SK-N-SH treated with all-trans-retinoic acid at 6 μM for 48 hours (cell line): ENCODE results near the gene FAM20A.

Experiments used
- ATAC-seq: fragments of 200-7000 bp; cut with Tn5 transposase; 3 replicates; pipeline ENCODE4 v1.9.1; 2020; ENCODE audit warnings: mild to moderate bottlenecking, moderate library complexity
- ARNTL ChIP-seq: fragments of 450-650 bp; formaldehyde crosslinking; IDR thresholded peaks from 2 replicates; pipeline ENCODE4 v1.5.0; 2020; ENCODE audit warnings: low read depth, mild to moderate bottlenecking, moderate library complexity, borderline replicate concordance
- BACH2 ChIP-seq: fragments of 250-450 bp; sonication (Bioruptor Pico); IDR thresholded peaks from 2 replicates; pipeline ENCODE4 v1.9.0; 2021; ENCODE audit warnings: mild to moderate bottlenecking, borderline replicate concordance
- CREB5 ChIP-seq: fragments of 250-450 bp; sonication (Bioruptor Pico); IDR thresholded peaks from 2 replicates; pipeline ENCODE4 v1.5.1; 2020; ENCODE audit warnings: low read depth, mild to moderate bottlenecking, moderate library complexity
- CSDC2 ChIP-seq: fragments of 250-450 bp; sonication (Bioruptor Pico); IDR thresholded peaks from 2 replicates; pipeline ENCODE4 v1.5.0; 2020; ENCODE audit warnings: mild to moderate bottlenecking, moderate library complexity
- ESRRG ChIP-seq: fragments of 250-450 bp; sonication (Bioruptor Pico); IDR thresholded peaks from 2 replicates; pipeline ENCODE4 v1.6.1; 2021; ENCODE audit warnings: mild to moderate bottlenecking
- GLIS3 ChIP-seq: fragments of 250-450 bp; sonication (Bioruptor Pico); IDR thresholded peaks from 2 replicates; pipeline ENCODE4 v1.5.0; 2020; ENCODE audit warnings: mild to moderate bottlenecking, moderate library complexity
- ISL1 ChIP-seq: fragments of 250-450 bp; sonication (Bioruptor Pico); IDR thresholded peaks from 2 replicates; pipeline ENCODE4 v2.1.2; 2022; ENCODE audit warnings: mild to moderate bottlenecking, moderate library complexity
- OSR1 ChIP-seq: fragments of 250-450 bp; sonication (Bioruptor Pico); IDR thresholded peaks from 2 replicates; pipeline ENCODE4 v1.8.0; 2022; ENCODE audit warnings: moderate library complexity, mild to moderate bottlenecking, inconsistent platforms
- PATZ1 ChIP-seq: fragments of 250-450 bp; sonication (Bioruptor Pico); IDR thresholded peaks from 2 replicates; pipeline ENCODE4 v1.8.0; 2020; ENCODE audit warnings: mild to moderate bottlenecking, moderate library complexity, borderline replicate concordance
- PPARA ChIP-seq: fragments of 250-450 bp; sonication (Bioruptor Pico); IDR thresholded peaks from 2 replicates; pipeline ENCODE4 v1.5.0; 2020; ENCODE audit warnings: mild to moderate bottlenecking, borderline replicate concordance
- SNAI2 ChIP-seq: fragments of 250-450 bp; sonication (Bioruptor Pico); IDR thresholded peaks from 2 replicates; pipeline ENCODE4 v1.5.0; 2020; ENCODE audit warnings: mild to moderate bottlenecking, moderate library complexity
- TCF4 ChIP-seq: fragments of 250-450 bp; sonication (Bioruptor Pico); IDR thresholded peaks from 2 replicates; pipeline ENCODE4 v1.8.0; 2021; ENCODE audit warnings: mild to moderate bottlenecking, moderate library complexity, borderline replicate concordance
- TOX ChIP-seq: fragments of 250-450 bp; sonication (Bioruptor Pico); IDR thresholded peaks from 2 replicates; pipeline ENCODE4 v1.8.0; 2021; ENCODE audit warnings: mild to moderate bottlenecking, moderate library complexity, borderline replicate concordance
- ZC3H10 ChIP-seq: fragments of 250-450 bp; sonication (Bioruptor Pico); IDR thresholded peaks from 2 replicates; pipeline ENCODE4 v1.5.1; 2021; ENCODE audit warnings: mild to moderate bottlenecking, moderate library complexity
- ZFP3 ChIP-seq: fragments of 250-450 bp; sonication (Bioruptor Pico); IDR thresholded peaks from 2 replicates; pipeline ENCODE4 v1.5.0; 2020; ENCODE audit warnings: mild to moderate bottlenecking, moderate library complexity
- ZFP30 ChIP-seq: fragments of 450-650 bp; formaldehyde crosslinking; IDR thresholded peaks from 2 replicates; pipeline ENCODE4 v1.5.0; 2022; ENCODE audit warnings: mild to moderate bottlenecking, moderate library complexity
- ZNF70 ChIP-seq: fragments of 450-650 bp; formaldehyde crosslinking; IDR thresholded peaks from 2 replicates; pipeline ENCODE4 v1.5.0; 2020; ENCODE audit warnings: mild to moderate bottlenecking, moderate library complexity
- TF ChIP-seq, protein P1 (sequence below): fragments of 250-450 bp; sonication (Bioruptor Pico); IDR thresholded peaks from 2 replicates; pipeline ENCODE4 v1.5.1; 2021; ENCODE audit warnings: mild to moderate bottlenecking, moderate library complexity
- TF ChIP-seq, protein P2 (sequence below): fragments of 250-450 bp; sonication (Bioruptor Pico); IDR thresholded peaks from 2 replicates; pipeline ENCODE4 v1.5.0; 2020; ENCODE audit warnings: mild to moderate bottlenecking, moderate library complexity

Gene FAM20A

GRCh38 chr17:68567581-68567980 lies 33.6 kb downstream of the FAM20A start (continued):
- TF ChIP-seq, protein P1, sequence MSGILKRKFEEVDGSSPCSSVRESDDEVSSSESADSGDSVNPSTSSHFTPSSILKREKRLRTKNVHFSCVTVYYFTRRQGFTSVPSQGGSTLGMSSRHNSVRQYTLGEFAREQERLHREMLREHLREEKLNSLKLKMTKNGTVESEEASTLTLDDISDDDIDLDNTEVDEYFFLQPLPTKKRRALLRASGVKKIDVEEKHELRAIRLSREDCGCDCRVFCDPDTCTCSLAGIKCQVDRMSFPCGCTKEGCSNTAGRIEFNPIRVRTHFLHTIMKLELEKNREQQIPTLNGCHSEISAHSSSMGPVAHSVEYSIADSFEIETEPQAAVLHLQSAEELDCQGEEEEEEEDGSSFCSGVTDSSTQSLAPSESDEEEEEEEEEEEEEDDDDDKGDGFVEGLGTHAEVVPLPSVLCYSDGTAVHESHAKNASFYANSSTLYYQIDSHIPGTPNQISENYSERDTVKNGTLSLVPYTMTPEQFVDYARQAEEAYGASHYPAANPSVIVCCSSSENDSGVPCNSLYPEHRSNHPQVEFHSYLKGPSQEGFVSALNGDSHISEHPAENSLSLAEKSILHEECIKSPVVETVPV (CRISPR knock-in tag), result no peak
- TF ChIP-seq ZFP30 (CRISPR knock-in tag) (no peak), OSR1 (CRISPR knock-in tag) (no peak)

DNA sequence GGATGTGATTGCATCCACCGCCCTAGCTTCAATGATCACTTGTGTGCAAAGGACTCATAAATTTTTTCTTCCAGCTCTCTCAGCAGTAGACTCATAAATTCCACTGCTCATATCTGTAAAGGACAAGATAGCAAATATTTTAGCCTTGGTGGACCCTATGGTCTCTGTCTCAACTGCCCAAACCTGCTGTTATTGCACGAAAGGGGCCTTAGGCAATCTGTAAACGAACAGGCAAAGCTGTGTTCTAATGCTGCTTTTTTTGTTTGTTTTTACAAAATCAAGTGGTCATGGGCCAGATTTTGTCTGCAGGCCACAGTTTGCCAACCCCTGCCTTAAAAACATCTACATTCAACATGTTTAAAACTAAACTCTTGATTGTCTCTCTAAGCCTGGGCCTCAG lies 34.1 kb downstream of the FAM20A start:
- no peak for TF ChIP-seq ZFP3 (CRISPR knock-in tag)
- no peak for TF ChIP-seq ZNF70 (CRISPR knock-in tag)
- no peak for TF ChIP-seq ARNTL (CRISPR knock-in tag)
- TF ChIP-seq TOX (CRISPR knock-in tag), result no peak
- no peak for TF ChIP-seq PPARA (CRISPR knock-in tag)
- TF ChIP-seq ESRRG (CRISPR knock-in tag), result no peak
- TF ChIP-seq CREB5 (CRISPR knock-in tag), result no peak
- no peak for TF ChIP-seq PATZ1 (CRISPR knock-in tag)
- TF ChIP-seq BACH2 (CRISPR knock-in tag), result no peak
- TF ChIP-seq, protein P1 (CRISPR knock-in tag), result no peak
- TF ChIP-seq ZC3H10 (CRISPR knock-in tag), result no peak
- TF ChIP-seq SNAI2 (CRISPR knock-in tag), result no peak
- TF ChIP-seq OSR1 (CRISPR knock-in tag), result no peak
- TF ChIP-seq TCF4 (CRISPR knock-in tag), result no peak
- TF ChIP-seq ISL1 (CRISPR knock-in tag), result no peak
- TF ChIP-seq, protein P2, sequence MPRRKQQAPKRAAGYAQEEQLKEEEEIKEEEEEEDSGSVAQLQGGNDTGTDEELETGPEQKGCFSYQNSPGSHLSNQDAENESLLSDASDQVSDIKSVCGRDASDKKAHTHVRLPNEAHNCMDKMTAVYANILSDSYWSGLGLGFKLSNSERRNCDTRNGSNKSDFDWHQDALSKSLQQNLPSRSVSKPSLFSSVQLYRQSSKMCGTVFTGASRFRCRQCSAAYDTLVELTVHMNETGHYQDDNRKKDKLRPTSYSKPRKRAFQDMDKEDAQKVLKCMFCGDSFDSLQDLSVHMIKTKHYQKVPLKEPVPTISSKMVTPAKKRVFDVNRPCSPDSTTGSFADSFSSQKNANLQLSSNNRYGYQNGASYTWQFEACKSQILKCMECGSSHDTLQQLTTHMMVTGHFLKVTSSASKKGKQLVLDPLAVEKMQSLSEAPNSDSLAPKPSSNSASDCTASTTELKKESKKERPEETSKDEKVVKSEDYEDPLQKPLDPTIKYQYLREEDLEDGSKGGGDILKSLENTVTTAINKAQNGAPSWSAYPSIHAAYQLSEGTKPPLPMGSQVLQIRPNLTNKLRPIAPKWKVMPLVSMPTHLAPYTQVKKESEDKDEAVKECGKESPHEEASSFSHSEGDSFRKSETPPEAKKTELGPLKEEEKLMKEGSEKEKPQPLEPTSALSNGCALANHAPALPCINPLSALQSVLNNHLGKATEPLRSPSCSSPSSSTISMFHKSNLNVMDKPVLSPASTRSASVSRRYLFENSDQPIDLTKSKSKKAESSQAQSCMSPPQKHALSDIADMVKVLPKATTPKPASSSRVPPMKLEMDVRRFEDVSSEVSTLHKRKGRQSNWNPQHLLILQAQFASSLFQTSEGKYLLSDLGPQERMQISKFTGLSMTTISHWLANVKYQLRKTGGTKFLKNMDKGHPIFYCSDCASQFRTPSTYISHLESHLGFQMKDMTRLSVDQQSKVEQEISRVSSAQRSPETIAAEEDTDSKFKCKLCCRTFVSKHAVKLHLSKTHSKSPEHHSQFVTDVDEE, result no peak
- TF ChIP-seq, all 23 proteins: peak for 0

GRCh38 chr17:68566442-68566738 lies 34.8 kb downstream of the FAM20A start:
- TF ChIP-seq ZFP30 (CRISPR knock-in tag) (no peak), ESRRG (CRISPR knock-in tag) (no peak), CSDC2 (no peak), GLIS3 (no peak), SNAI2 (CRISPR knock-in tag) (no peak), ZC3H10 (CRISPR knock-in tag) (no peak), OSR1 (CRISPR knock-in tag) (no peak), BACH2 (CRISPR knock-in tag) (no peak), PPARA (CRISPR knock-in tag) (no peak), CREB5 (CRISPR knock-in tag) (no peak), TOX (CRISPR knock-in tag) (no peak)
- TF ChIP-seq, all 23 proteins: peak for 0
- no peak for ATAC-seq

More for the DNA sequence above, 34.1 kb downstream of the FAM20A start:
- ATAC-seq, result no peak
